K562 (cell line): ENCODE results near the gene NLK. TPM values are rescaled to one million over a fixed set of nuclear protein-coding genes. Genes with fewer than 3 reads are reported as not detected.
A peak's percentile ranks its signal among the peaks of the same experiment; 100 is the strongest.

Experiments used
- ARHGAP35 ChIP-seq: fragments of 450-650 bp; IDR thresholded peaks from 2 replicates; pipeline ENCODE4 v1.6.1; 2018; ENCODE audit not compliant: partially characterized antibody
- BHLHE40 ChIP-seq: IDR thresholded peaks from 2 replicates; pipeline ENCODE4 v1.6.1; 2011; ENCODE audit warnings: low read length, improper control_type of control experiment
- CCNT2 ChIP-seq: IDR thresholded peaks from 2 replicates; pipeline ENCODE4 v1.6.1; 2011; ENCODE audit warnings: borderline replicate concordance, low read depth, mild to moderate bottlenecking, moderate library complexity, mixed read lengths, low read length; ENCODE audit not compliant: insufficient read length; ENCODE audit errors: extremely low read depth
- CTBP1 ChIP-seq: fragments of 450-650 bp; IDR thresholded peaks from 2 replicates; pipeline ENCODE4 v1.6.1; 2016; ENCODE audit warnings: borderline replicate concordance
- E2F6 ChIP-seq, 2 experiments: IDR thresholded peaks; 2 replicates each; pipeline ENCODE4 v1.6.1; 2011; ENCODE audit warnings: borderline replicate concordance in 1 of 2, control low read depth in 1 of 2, low read depth in 1 of 2, low read length in 1 of 2, mild to moderate bottlenecking in 1 of 2, mixed read lengths in 1 of 2, moderate library complexity in 1 of 2; ENCODE audit not compliant: insufficient read depth in 1 of 2, insufficient read length in 1 of 2, poor library complexity in 1 of 2, severe bottlenecking in 1 of 2; ENCODE audit errors: extremely low read depth in 1 of 2
- E4F1 ChIP-seq: fragments of 250-450 bp; sonication (Bioruptor Pico); IDR thresholded peaks from 2 replicates; pipeline ENCODE4 v1.5.0; 2021; ENCODE audit warnings: mild to moderate bottlenecking, borderline replicate concordance
- EP400 ChIP-seq: fragments of 450-650 bp; IDR thresholded peaks from 2 replicates; pipeline ENCODE4 v1.6.1; 2017; ENCODE audit warnings: antibody characterized with exemption, mild to moderate bottlenecking, moderate library complexity
- KDM5B ChIP-seq: fragments of 200-600 bp; sonication (generic); IDR thresholded peaks from 2 replicates; pipeline ENCODE4 v1.6.1; 2012; ENCODE audit warnings: low read depth, mild to moderate bottlenecking, moderate library complexity, low read length, control low read depth, inconsistent platforms; ENCODE audit not compliant: insufficient replicate concordance
- PKNOX1 ChIP-seq: fragments of 450-650 bp; IDR thresholded peaks from 2 replicates; pipeline ENCODE4 v1.6.1; 2016
- POLR2AphosphoS5 ChIP-seq: IDR thresholded peaks from 2 replicates; pipeline ENCODE4 v1.6.1; 2011; ENCODE audit warnings: mild to moderate bottlenecking, low read depth, low read length, moderate library complexity; ENCODE audit not compliant: control insufficient read depth, insufficient read depth
- RCOR1 ChIP-seq, 2 experiments: IDR thresholded peaks; 2 replicates each; pipeline ENCODE4 v1.6.1; 2012; ENCODE audit warnings: low read depth in 2 of 2, low read length in 2 of 2, borderline replicate concordance in 1 of 2, improper control_type of control experiment in 1 of 2
- SMAD2 ChIP-seq: fragments of 150-350 bp; IDR thresholded peaks from 2 replicates; pipeline ENCODE4 v1.6.1; 2014; ENCODE audit warnings: low read depth, mild to moderate bottlenecking, low read length
- TBL1XR1 ChIP-seq, 2 experiments: IDR thresholded peaks; 2 replicates each; pipeline ENCODE4 v1.6.1; 2012; ENCODE audit warnings: improper control_type of control experiment in 2 of 2, low read length in 2 of 2, mild to moderate bottlenecking in 1 of 2
- TCFL5 ChIP-seq: fragments of 250-450 bp; sonication (Bioruptor Pico); conservative IDR thresholded peaks from 2 replicates; pipeline ENCODE4 v1.6.1; 2021; ENCODE audit warnings: mild to moderate bottlenecking, moderate library complexity, matching md5 sums
- ZBTB12 ChIP-seq: fragments of 250-450 bp; sonication (Bioruptor Pico); IDR thresholded peaks from 2 replicates; pipeline ENCODE4 v1.4.0; 2020
- ZNF143 ChIP-seq: sonication (generic); formaldehyde crosslinking; IDR thresholded peaks from 2 replicates; pipeline ENCODE4 v1.9.0; 2022; ENCODE audit warnings: mild to moderate bottlenecking, missing genetic modification reagents
- ZNF282 ChIP-seq: sonication (generic); formaldehyde crosslinking; IDR thresholded peaks from 2 replicates; pipeline ENCODE4 v1.8.1; 2023; ENCODE audit warnings: missing genetic modification reagents
- ZNF354B ChIP-seq: fragments of 250-450 bp; sonication (Bioruptor Pico); IDR thresholded peaks from 2 replicates; pipeline ENCODE4 v1.4.0; 2020
- ZNF408 ChIP-seq: fragments of 250-450 bp; sonication (Bioruptor Pico); IDR thresholded peaks from 2 replicates; pipeline ENCODE4 v1.4.0; 2020; ENCODE audit warnings: low read depth, mild to moderate bottlenecking, moderate library complexity
- polyA plus RNA-seq, 8 experiments: library from polyadenylated mRNA; depleted of rRNA in 4 of 8; stranded (reverse) in 5 of 8; unstranded in 3 of 8; fragments of >200 nt; fragmentation: Nextera tagmentation in 2 of 8; fragmentation: Illumina TruSeq in 1 of 8; extraction: Ambion mirVana in 2 of 8; extraction: Trizol in 1 of 8; gene quantifications; 2 replicates each; pipeline versions ENCODE4 v1.2.1 to v1.2.3, GENCODE V29; 2011 to 2014; ENCODE audit warnings: inconsistent platforms in 1 of 8, missing spikeins in 1 of 8
- total RNA-seq, 7 experiments: library from RNA; depleted of rRNA in 6 of 7; stranded (reverse); fragments of >200 nt in 6 of 7; fragmentation: Illumina TruSeq in 2 of 7; extraction: Trizol in 2 of 7; gene quantifications; 2 replicates each; pipeline versions ENCODE4 v1.2.1 to v1.2.3, GENCODE V29; 2011 to 2021; ENCODE audit warnings: low replicate concordance in 1 of 7

NLK gene
- total and polyA plus RNA-seq, 9 of the 15 experiments (the other 6 are each of a cell fraction or from before 2014, with no cell fraction given), result 10.9 to 59.6 (median 26.7) TPM

GRCh38 chr17:28041068-28041843 lies 1.2 kb upstream of the NLK start (continued):
- TF ChIP-seq E2F6 (IDR thresholded peaks at IDR 0.05; ENCODE audit: borderline replicate concordance in 1 of 2, extremely low read depth in 1 of 2, insufficient read depth in 1 of 2, insufficient read length in 1 of 2, low read depth in 1 of 2, low read length in 1 of 2, poor library complexity in 1 of 2, severe bottlenecking in 1 of 2), result peak in 1 of 2 experiments; percentile 43
- TF ChIP-seq ARHGAP35, result no peak
- no peak for TF ChIP-seq RCOR1 (IDR thresholded peaks at IDR 0.05; ENCODE audit: borderline replicate concordance in 1 of 2, low read depth in 2 of 2, low read length in 2 of 2)
- TF ChIP-seq BHLHE40, result peak; percentile 57; the same call in 1 of the 2 replicates
- peak; percentile 17 for TF ChIP-seq KDM5B
- TF ChIP-seq TBL1XR1 (IDR thresholded peaks at IDR 0.05; ENCODE audit: low read length in 2 of 2), result peak in 1 of 2 experiments; percentile 35; a peak in 1 of 4 replicates
- no peak for TF ChIP-seq TCFL5 (CRISPR knock-in tag)
- TF ChIP-seq ZNF143 (CRISPR knock-in tag), result no peak
- TF ChIP-seq POLR2AphosphoS5, result peak; percentile 72; the same call in 1 of the 2 replicates
- TF ChIP-seq EP400, result peak; percentile 25; the same call in 1 of the 2 replicates
- peak; percentile 52; the same call in 1 of the 2 replicates for TF ChIP-seq CTBP1
- TF ChIP-seq PKNOX1, result peak; percentile 100
- TF ChIP-seq SMAD2, result no peak
- TF ChIP-seq ZNF408 (CRISPR knock-in tag), result no peak
- TF ChIP-seq ZNF282 (CRISPR knock-in tag), result no peak
- TF ChIP-seq CCNT2, result peak; percentile 74
- TF ChIP-seq E4F1 (CRISPR knock-in tag), result no peak
- 0 out of 2 replicates have a peak, but pooled peaks have one; percentile 21 for TF ChIP-seq ZBTB12 (CRISPR knock-in tag)
- TF ChIP-seq ZNF354B (CRISPR knock-in tag), result no peak
- TF ChIP-seq, all 486 proteins: peak for 71
